ENCODE data around the gene PDK1. TPM values are rescaled to one million over a fixed set of nuclear protein-coding genes. Genes with fewer than 3 reads are reported as not detected.

The PDK1 gene
- total RNA-seq, 1 donor from 2014 or later: 65.2 TPM

DNA sequence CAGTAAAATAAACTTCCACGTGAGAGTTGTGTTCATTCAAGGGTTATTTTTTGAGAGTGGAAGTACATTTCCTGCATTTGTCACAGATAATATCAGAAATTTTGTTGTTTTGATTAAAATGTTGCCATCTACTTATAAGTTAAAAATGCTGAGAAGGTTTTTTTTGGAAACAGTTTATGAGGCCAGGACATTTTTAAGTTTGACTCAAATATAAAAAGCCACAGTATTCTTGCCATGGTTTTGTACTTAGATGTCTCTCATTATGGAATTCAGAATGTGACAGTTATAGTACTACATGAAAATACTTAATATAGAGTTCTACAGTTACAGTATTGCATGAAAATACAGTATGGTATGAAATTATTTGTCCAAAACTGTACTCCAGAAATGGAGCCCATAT is 44.1 kb downstream of the PDK1 start:
- no peak overlapping the region for H2AFZ ChIP-seq (replicated peaks)
- H3K4me3 ChIP-seq: no peak overlapping the region
- H3K27ac ChIP-seq: no peak overlapping the region
- Mint-ChIP-seq H3K4me3 (no peak overlapping the region), H3K4me1 (no peaks in the 10 kb centered on the region), H3K27me3 (ENCODE audit: insufficient read depth, low read depth) (peaks cover 3% of the 10 kb centered on the region), H3K36me3 (peaks cover 21% of the 10 kb centered on the region), H3K9me3 (no peaks in the 10 kb centered on the region), H3K27ac (no peak overlapping the region)
- H4K20me1 ChIP-seq (ENCODE audit: low read depth): peaks cover 11% of the 10 kb centered on the region
- no peaks in the 10 kb centered on the region for H3K79me2 ChIP-seq (ENCODE audit: low read depth)
- peaks cover 5% of the 10 kb centered on the region for H3K36me3 ChIP-seq
- no peak for DNase-seq (ENCODE audit: low spot score)
- TF ChIP-seq EZH2 (IDR thresholded peaks at IDR 0.05) (no peak), EZH2phosphoT487 (IDR thresholded peaks at IDR 0.05) (no peak)
- TF ChIP-seq, protein P1, sequence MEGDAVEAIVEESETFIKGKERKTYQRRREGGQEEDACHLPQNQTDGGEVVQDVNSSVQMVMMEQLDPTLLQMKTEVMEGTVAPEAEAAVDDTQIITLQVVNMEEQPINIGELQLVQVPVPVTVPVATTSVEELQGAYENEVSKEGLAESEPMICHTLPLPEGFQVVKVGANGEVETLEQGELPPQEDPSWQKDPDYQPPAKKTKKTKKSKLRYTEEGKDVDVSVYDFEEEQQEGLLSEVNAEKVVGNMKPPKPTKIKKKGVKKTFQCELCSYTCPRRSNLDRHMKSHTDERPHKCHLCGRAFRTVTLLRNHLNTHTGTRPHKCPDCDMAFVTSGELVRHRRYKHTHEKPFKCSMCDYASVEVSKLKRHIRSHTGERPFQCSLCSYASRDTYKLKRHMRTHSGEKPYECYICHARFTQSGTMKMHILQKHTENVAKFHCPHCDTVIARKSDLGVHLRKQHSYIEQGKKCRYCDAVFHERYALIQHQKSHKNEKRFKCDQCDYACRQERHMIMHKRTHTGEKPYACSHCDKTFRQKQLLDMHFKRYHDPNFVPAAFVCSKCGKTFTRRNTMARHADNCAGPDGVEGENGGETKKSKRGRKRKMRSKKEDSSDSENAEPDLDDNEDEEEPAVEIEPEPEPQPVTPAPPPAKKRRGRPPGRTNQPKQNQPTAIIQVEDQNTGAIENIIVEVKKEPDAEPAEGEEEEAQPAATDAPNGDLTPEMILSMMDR (IDR thresholded peaks at IDR 0.05): no peak
- no peak overlapping the region for H3K9ac ChIP-seq
- no peaks in the 10 kb centered on the region for H3F3A ChIP-seq (ENCODE audit: low read depth)
- H3K27me3 ChIP-seq: no peaks in the 10 kb centered on the region
- no peak overlapping the region for H3K4me2 ChIP-seq
- H3K4me1 ChIP-seq: peaks cover 4% of the 10 kb centered on the region
- H3K9me3 ChIP-seq (ENCODE audit: low read depth): no peaks in the 10 kb centered on the region

DNA sequence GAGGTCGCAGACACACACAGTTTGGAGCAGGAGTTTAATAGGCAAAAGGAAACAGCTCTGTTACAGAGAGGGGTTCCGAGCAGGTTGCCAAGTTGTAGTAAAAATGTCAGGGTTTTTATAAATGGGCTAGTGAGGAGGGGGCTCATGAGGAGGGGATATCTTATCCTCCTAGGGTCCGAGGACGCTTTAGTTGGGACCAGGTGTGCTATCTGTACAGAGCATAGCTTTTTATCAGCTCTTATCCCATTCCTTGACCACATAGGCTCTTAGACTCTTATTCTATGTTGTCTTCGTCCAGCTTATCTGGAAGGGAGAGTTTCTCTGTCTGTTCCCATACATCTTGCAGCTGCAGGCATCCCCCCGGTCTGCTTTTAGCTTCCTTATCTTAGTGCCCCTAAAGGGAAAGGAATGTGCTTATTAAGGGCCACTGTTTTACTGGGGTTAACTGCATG is 44.7 kb downstream of the PDK1 start:
- Histone ChIP-seq H3F3A (ENCODE audit: low read depth) (no peaks in the 10 kb centered on the region), H3K4me2 (no peak overlapping the region), H3K79me2 (ENCODE audit: low read depth) (no peaks in the 10 kb centered on the region), H3K9me3 (ENCODE audit: low read depth) (no peaks in the 10 kb centered on the region), H3K27ac (no peak overlapping the region), H3K36me3 (peaks cover 5% of the 10 kb centered on the region), H4K20me1 (ENCODE audit: low read depth) (peaks cover 11% of the 10 kb centered on the region), H2AFZ (replicated peaks) (no peak overlapping the region), H3K4me3 (no peak overlapping the region), H3K9ac (no peak overlapping the region), H3K4me1 (peaks cover 4% of the 10 kb centered on the region), H3K27me3 (no peaks in the 10 kb centered on the region)
- Mint-ChIP-seq H3K9me3 (no peaks in the 10 kb centered on the region), H3K4me3 (no peak overlapping the region), H3K27ac (no peak overlapping the region), H3K27me3 (ENCODE audit: insufficient read depth, low read depth) (peaks cover 3% of the 10 kb centered on the region), H3K4me1 (no peaks in the 10 kb centered on the region), H3K36me3 (peaks cover 22% of the 10 kb centered on the region)
- DNase-seq (ENCODE audit: low spot score): no peak
- no peak for TF ChIP-seq EZH2phosphoT487 (IDR thresholded peaks at IDR 0.05)

DNA sequence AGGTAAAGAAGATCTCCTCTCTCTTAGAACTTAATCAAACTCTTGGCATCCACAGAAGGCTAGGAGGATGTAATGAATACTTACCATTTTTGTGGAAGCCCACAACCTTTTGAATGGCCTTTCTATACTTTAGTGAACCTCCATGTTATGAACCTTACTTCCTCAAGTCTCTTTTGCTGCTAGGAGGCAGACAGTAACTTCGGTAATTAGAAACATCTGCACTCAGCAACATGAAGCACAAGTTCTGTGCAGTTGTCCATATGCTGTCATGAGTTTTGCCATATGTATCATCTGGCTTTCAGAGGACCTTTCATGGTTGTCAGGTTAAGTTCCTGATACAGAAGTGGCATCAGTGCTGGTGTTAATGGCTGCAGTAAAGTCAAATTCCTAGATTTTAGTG is 50.4 kb downstream of the PDK1 start:
- H3K4me1 Mint-ChIP-seq: no peaks in the 10 kb centered on the region
- H3K4me2 ChIP-seq: no peak overlapping the region
- no peak overlapping the region for H3K27ac ChIP-seq

DNA sequence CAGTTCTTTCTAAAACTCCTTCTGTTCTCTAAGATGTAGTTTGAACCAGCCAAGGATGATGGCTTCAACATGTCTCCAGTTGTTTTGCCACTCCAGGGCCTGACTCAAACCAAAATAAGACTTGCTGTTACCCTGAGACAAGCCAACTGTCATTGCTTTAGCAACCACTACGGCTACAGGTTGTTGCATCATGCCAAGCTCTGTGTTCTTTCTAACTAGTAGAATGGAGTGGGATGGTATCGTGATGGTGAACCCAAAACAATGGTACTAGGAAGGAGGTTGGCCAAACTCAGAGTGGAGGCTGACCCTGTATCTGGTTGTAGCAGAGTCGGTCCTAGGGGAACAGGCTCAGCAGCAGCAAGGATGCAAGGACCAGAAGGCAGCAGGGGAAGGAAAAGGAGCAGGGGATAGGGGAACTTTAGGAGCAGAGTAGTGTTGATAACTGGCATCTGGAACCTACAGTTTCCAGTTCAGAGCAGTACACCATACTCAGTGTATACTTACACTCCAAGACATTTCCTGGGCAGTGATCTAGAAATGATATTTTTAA is 51.6 kb downstream of the PDK1 start:
- Histone ChIP-seq H3K9ac (no peak overlapping the region), H3K79me2 (ENCODE audit: low read depth) (no peaks in the 10 kb centered on the region), H3F3A (ENCODE audit: low read depth) (no peaks in the 10 kb centered on the region), H3K4me3 (no peak overlapping the region), H3K9me3 (ENCODE audit: low read depth) (no peaks in the 10 kb centered on the region), H2AFZ (replicated peaks) (no peak overlapping the region), H3K27me3 (no peaks in the 10 kb centered on the region), H3K4me2 (no peak overlapping the region), H4K20me1 (ENCODE audit: low read depth) (no peaks in the 10 kb centered on the region), H3K27ac (no peak overlapping the region), H3K36me3 (no peaks in the 10 kb centered on the region), H3K4me1 (no peaks in the 10 kb centered on the region)
- H3K27me3 Mint-ChIP-seq (ENCODE audit: insufficient read depth, low read depth): peaks cover 3% of the 10 kb centered on the region
- DNase-seq (ENCODE audit: low spot score): no peak
- peaks cover 16% of the 10 kb centered on the region for H3K36me3 Mint-ChIP-seq
- no peak overlapping the region for H3K27ac Mint-ChIP-seq
- H3K4me1 Mint-ChIP-seq: no peaks in the 10 kb centered on the region
- H3K9me3 Mint-ChIP-seq: no peaks in the 10 kb centered on the region
- no peak overlapping the region for H3K4me3 Mint-ChIP-seq
- TF ChIP-seq, protein P1 (IDR thresholded peaks at IDR 0.05): no peak

More for the DNA sequence above, 50.4 kb downstream of the PDK1 start:
- Mint-ChIP-seq H3K27ac (no peak overlapping the region), H3K9me3 (no peaks in the 10 kb centered on the region), H3K27me3 (ENCODE audit: insufficient read depth, low read depth) (peaks cover 3% of the 10 kb centered on the region), H3K4me3 (no peak overlapping the region), H3K36me3 (peaks cover 20% of the 10 kb centered on the region)
- H3K9ac ChIP-seq: no peak overlapping the region
- H3K36me3 ChIP-seq: no peaks in the 10 kb centered on the region
- H3K79me2 ChIP-seq (ENCODE audit: low read depth): no peaks in the 10 kb centered on the region
- no peaks in the 10 kb centered on the region for H3K9me3 ChIP-seq (ENCODE audit: low read depth)
- TF ChIP-seq, protein P1 (IDR thresholded peaks at IDR 0.05): no peak
- no peak for TF ChIP-seq EZH2 (IDR thresholded peaks at IDR 0.05)
- no peak for TF ChIP-seq EZH2phosphoT487 (IDR thresholded peaks at IDR 0.05)
- H3F3A ChIP-seq (ENCODE audit: low read depth): no peaks in the 10 kb centered on the region
- H2AFZ ChIP-seq (replicated peaks): no peak overlapping the region
- DNase-seq (ENCODE audit: low spot score): no peak
- H3K4me1 ChIP-seq: no peaks in the 10 kb centered on the region
- no peaks in the 10 kb centered on the region for H3K27me3 ChIP-seq
- no peak overlapping the region for H3K4me3 ChIP-seq
- no peaks in the 10 kb centered on the region for H4K20me1 ChIP-seq (ENCODE audit: low read depth)
